ENCODE data around the gene ZNF516.

- TF ChIP-seq FOXA1 (IDR thresholded peaks at IDR 0.05) (no peak), FOXA1 (CRISPR knock-in tag; IDR thresholded peaks at IDR 0.05) (peak; percentile 87), YY1 (IDR thresholded peaks at IDR 0.05; ENCODE audit: insufficient read depth, insufficient replicate concordance, low read depth, low read length) (no peak), TBP (CRISPR knock-in tag; IDR thresholded peaks at IDR 0.05) (no peak), EZH2 (conservative IDR thresholded peaks at IDR 0.05; ENCODE audit: low read depth, low read length) (no peak), ZBTB42 (CRISPR knock-in tag; IDR thresholded peaks at IDR 0.05) (no peak), ADNP (CRISPR knock-in tag; IDR thresholded peaks at IDR 0.05) (no peak), CTCF (CRISPR knock-in tag; IDR thresholded peaks at IDR 0.05) (0 out of 2 replicates have a peak, but pooled peaks have one; percentile 20)
Measured at GRCh38 chr18:76351961-76352581, 143.0 kb downstream of the ZNF516 start.
